H1 (cell line): ENCODE data around the gene PASK. TPM values are rescaled to one million over a fixed set of nuclear protein-coding genes. Genes with fewer than 3 reads are reported as not detected.

Source experiments
- BRCA1 ChIP-seq: IDR thresholded peaks from 2 replicates; pipeline ENCODE4 v1.6.1; 2012; ENCODE audit warnings: low read depth, low read length, improper control_type of control experiment
- JUN ChIP-seq: IDR thresholded peaks from 2 replicates; pipeline ENCODE4 v1.6.1; 2011; ENCODE audit warnings: low read depth, mild to moderate bottlenecking, improper control_type of control experiment, low read length
- SIX5 ChIP-seq: IDR thresholded peaks from 2 replicates; pipeline ENCODE4 v1.6.1; 2011; ENCODE audit warnings: mild to moderate bottlenecking, low read depth, low read length
- polyA plus RNA-seq, 7 experiments: library from polyadenylated mRNA; depleted of rRNA in 3 of 7; stranded (reverse) in 5 of 7; unstranded in 2 of 7; fragments of >200 nt in 5 of 7; fragments of 200-250 nt in 2 of 7; gene quantifications; 1 replicate in 5 of 7; 2 replicates in 1 of 7; 4 replicates in 1 of 7; pipeline versions ENCODE4 v1.2.1 to v1.2.3, GENCODE V29; 2011 to 2013; ENCODE audit warnings: missing spikeins in 2 of 7, mixed read lengths in 2 of 7
- total RNA-seq: library from RNA; stranded (reverse); fragmentation: NEBNext Ultra II Directional; extraction: Animal tissue kit (Norgen Biotek cat#: 25700); gene quantifications from 2 replicates; pipeline ENCODE4 v1.2.1, GENCODE V29; 2021

PASK gene
- total and polyA plus RNA-seq, 2 of the 8 experiments (the other 6 are each of a cell fraction or from before 2014, with no cell fraction given) = 20.5 to 66.1 TPM

- TF ChIP-seq BRCA1 (no peak), JUN (no peak), SIX5 (no peak)
Observed at GRCh38 chr2:241193271-241193670, 44.0 kb upstream of the PASK start (continued).
